NCI-H2107 (cell line): ENCODE data around the gene NLRP3.
"Not testable (repeated sequence)": the region's sequence is repeated elsewhere in the genome, so short reads cannot be mapped to it uniquely, and the experiment has no call there.

ENCODE experiments used
- DNase-seq: peaks from one replicate; lab custom pipeline; 2025; lab: John Stamatoyannopoulos, UW

The NLRP3 gene

DNA sequence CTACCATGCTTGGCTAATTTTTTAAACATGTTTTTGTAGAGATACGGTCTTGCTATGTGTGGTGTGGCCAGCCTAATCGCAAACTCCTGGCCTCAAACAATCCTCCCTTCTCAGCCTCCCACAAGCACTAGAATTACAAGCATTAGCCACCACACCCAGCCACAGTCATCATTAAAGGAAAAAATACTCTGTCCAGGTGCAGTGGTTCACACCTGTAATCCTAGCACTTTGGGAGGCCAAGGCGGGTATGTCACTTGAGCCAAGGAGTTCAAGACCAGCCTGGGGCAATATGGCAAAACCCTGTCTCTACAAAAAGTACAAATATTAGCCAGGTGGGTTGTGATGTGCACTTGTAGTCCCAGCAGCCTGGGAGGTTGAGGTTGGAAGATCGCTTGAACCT, 25.0 kb upstream of the NLRP3 start:
- DNase-seq, result no peak

DNA sequence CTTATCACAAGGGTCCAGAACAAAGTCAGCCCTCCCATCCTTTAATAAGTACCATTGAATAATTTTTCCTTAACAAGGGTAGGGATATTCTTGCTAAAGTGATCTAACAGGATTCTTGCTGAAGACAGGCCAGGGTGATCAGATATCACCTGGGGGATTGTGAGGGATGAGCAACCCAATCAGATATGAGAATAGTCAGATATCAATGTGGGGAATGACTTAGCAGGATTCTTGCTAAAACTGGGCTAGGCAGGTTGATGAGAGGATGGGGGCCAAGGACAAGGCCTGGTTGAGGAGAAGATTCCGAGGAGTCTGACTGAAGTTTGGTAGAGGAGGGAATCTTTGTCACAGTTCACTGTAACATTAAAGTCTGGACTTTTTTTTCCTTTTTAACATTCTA, 23.9 kb upstream of the NLRP3 start:
- DNase-seq, result no peak

DNA sequence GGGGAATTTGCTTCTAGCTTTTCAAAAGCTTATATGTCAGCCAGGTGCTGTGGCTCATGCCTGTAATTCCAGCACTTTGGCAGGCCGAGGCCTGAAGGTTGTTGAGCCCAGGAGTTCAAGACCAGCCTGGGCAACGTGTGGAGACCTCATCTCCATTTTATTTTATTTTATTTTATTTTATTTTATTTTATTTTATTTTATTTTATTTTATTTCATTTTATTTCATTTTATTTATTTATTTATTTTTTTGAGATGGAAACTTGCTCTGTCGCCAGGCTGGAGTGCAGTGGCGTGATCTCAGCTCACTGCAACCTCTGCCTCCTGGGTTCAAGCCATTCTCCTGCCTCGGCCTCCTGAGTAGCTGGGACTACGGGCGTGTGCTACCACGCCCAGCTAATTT, 20.9 kb upstream of the NLRP3 start:
- DNase-seq, result not testable (repeated sequence)

DNA sequence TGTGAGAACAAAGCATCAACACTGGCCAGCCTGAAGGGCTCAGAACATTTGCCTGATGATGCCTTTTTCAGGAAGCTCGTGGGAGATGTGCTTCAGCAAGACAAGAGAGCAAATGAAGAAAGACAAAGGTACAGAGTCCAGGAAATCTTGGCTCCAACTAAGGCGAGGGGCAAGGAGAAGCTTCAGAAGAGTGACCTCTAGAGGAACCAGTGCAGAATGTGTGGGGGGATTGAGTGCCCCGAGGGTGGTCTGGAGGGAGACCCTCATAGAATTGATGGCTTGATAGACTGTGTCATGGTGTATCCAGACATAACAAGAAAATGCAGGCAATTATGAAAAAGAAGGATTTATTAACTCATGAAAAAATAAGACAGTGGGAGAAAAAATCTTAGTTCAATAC, 15.3 kb upstream of the NLRP3 start:
- no peak for DNase-seq

DNA sequence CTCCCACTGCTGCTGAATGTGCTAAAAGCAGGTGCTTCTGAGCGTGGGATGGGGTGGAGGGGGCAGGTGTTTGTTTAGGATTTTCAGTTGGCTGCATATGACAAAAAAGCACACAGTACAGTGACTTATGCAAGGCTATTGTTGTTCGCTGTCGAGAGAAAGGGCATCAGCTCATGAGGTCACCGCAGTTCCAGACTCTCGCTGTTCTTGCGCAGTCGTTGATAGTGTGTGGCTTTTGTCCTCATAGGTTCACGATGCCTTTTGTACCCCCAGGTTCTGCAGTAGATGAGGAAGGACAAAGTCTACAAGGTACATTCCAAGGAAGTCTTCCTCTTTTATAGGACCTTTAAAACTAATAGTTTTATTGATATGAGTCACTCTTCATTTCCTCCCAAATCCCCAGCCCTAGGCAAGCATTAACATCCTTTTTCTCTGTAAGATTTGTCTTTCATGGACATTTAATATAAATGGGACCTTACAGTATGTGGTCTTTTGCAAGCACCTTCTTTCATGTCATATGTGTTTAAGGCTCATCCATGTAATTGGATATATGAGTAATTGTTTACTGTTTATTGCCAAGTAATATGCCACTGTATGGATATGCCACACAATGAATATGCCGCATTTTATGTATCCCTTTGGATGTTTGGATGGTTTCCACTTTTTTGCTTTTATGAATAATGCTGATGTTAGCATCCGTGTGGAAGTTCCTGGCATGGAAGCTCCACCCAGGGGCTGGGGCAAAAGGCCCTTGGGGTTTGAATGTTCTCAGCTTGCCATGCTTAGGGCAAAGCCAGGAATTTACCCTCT, 14.5 kb upstream of the NLRP3 start:
- no peak for DNase-seq

DNA sequence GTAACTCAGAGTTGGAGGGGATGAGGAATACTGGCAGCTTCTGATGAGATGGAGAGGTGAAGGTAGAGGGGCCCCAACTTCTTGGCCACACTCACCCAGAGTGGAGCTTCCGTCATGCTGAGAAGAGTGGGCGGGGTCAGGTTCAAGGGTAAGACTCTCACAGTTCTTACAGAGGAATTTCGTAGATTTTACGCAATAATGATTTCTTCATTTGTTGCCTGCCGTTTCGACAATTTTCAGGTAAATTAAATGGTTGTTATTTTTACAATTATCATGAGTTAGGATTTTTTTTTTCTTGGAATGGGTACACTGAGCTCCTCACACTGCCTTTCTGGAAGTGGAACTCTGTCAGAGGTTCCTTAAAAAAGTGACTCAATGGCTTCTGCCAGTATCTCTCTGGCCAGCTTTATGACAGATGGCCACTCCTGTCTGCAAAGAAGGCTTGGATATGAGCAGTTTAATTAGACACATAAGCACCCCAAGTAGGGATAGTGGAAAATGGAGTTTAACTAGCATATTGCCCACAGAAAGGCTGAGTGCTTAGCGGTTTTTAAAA, 13.8 kb upstream of the NLRP3 start:
- DNase-seq, result no peak

DNA sequence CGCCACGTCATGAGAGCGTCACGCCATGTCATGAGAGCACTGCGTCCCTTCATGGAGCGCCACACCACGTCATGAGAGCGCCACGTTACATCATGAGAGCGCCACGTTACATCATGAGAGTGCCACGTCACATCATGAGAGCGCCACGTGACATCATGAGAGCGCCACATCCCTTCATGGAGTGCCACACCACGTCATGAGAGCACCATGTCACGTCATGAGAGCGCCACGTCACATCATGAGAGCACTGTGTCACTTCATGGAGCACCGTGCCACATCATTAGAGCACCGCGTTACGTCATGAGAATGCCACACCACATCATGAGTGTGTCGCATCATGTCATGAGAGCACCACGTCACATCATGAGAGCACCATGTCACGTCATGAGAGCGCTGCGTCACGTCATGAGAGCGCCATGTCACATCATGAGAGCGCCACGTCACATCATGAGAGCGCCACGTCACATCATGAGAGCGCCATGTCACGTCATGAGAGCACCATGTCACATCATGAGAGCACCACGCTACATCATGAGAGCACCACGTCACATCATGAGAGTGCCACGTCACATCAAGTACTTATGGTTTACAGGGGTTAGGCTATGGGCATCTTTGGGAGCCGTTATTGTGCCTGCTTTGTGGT, 9.8 kb upstream of the NLRP3 start:
- DNase-seq, result no peak

DNA sequence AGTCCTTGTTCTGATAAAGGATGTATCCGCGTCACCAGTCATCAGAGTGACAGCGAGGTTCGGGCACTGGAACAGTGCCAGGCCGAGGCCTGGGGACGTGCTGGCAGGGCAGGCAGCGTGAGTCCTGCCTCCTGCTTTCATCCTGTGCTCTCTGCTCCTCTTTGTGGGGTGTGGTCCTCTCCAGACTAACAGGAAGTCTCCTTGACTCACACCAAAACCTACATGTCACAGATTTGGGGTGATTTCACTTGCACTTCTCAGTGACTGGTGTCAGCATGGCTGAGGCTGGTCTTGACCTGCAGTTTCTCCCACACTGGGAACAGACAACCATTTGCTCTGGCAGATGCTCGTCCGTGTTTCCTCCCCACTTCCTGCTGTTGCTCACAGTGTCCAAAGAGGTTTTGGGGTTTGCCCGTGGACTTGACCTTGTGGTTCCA, 8.8 kb upstream of the NLRP3 start:
- no peak for DNase-seq

DNA sequence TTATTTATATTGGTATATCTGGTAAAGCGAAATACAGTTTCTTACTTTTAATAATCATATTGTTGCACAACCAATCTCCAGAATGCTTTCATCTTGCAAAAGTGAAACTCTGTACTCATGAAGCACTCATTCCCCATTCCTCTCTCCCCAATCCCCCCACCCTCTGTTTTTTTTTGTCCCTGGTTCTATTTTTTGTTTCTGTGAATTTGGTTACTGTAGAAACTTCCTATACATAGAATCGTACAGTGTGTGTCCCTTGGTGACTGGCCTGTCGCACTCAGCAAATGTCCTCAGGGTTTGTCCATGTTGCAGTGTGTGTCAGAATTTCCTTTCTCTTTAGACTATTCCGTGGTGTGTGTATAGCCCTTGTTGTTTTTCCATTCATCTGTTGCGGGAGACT, 7.9 kb upstream of the NLRP3 start:
- no peak for DNase-seq

DNA sequence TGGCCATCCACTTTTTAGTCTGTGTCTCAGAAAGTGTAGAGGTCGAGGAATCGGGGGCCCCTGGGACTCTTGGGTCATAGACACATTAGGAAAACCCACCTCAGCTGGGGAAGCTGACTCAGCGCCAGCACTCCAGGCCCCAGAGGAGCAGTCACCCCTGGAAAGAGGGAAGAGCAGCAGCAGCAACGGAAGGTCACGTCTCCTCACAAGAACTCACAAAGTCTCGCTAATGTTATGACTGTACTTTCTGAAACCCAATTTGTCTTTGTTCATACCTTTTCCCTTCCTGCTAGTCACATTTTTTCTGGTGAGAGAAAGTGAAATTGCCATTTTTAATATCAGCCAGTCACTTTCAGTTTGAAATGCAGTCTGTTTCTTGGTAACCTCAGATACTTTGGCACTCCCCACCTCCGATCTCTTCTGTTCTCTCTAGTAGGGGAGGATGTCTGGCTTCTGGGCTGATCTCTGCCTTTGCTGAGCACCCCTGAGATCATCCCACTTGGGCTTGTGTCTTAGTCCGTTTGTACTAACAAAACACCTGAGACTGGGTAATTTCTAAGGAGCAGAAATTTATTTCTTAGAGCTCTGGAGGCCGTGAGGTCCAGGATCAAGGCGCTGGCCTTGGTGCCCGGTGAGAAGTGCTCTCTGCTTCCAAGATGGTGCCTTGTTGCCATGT, 6.0 kb upstream of the NLRP3 start:
- no peak for DNase-seq

DNA sequence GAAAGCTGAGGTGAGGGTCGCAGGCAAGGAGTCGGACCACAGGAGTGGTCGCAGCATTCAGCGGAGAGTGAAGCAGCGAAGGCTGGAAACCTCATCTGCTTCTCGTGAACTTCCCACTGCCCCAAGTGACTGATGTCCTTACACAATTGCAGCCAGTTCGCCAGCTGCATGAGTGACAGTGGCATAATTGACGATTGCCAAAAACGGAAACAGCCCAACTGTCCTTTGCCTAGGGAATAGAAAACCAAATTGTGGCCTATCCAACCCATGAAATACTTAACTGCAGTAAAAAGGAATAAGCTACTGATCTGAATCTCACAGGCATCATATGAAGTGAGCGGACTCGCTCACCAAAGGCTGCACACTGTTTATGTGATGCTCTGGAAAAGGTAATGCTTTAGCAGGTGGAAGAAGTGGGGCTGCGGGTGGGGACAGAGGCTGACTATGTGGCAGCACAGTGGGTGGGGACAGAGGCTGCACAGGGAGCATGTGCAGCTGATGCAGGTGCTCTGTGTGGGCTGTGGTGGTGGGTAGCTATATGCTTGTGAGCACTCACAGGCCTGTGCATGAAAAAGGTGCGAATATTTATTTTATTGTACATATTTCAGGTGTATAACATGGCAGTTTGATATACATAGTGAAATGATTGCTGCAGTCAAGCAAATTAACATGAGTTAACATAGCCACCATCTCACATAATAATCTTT, 4.2 kb upstream of the NLRP3 start:
- no peak for DNase-seq

DNA sequence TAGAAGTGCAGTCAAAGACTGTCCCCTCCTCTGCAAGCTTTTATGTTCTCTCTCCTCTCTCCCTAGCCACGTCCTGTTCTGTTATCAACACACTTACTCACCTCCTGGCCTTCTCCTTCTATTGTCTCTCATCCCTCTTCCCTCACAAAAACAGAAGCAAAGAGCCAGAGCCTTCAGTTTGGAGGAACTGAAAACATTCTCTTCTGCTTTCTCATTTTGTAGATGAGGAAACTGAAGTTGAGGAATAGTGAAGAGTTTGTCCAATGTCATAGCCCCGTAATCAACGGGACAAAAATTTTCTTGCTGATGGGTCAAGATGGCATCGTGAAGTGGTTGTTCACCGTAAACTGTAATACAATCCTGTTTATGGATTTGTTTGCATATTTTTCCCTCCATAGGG, 1.9 kb downstream of the NLRP3 start:
- DNase-seq, result no peak

DNA sequence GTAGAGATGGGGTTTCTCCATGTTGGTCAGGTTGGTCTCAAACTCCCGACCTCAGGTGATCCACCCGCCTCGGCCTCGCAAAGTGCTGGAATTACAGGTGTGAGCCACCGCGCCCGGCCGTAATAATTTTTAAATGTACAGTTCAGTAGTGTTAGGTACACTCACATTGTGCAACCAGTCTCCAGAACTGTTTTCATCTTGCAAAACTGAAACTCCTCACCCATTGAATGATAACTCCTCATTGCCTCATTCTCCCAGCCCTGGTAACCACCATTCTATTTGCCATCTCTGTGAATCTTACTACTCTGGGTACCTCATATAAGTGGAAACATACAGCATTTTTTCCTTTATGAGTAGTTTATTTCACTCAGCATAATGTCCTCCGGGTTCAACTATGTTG, 3.4 kb downstream of the NLRP3 start:
- no peak for DNase-seq

DNA sequence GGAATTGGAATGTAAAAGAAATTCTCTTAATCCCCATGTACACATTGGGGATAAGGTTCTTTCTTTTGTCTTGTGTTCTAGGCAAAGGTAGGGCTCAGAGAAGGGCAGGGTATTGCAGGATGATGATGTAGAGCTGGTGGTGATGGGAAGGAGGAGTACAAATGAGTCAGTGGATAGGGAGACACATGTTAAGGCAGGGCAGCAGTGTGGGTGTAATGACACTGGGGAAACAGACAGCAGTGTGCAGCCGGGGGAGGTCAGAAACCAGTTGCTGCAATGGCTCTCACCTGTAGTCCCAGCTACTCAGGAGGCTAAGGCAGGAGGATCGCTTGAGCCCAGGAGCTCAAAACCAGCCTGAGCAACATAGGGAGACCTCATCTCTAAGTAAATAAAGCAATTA, 5.1 kb downstream of the NLRP3 start:
- no peak for DNase-seq

DNA sequence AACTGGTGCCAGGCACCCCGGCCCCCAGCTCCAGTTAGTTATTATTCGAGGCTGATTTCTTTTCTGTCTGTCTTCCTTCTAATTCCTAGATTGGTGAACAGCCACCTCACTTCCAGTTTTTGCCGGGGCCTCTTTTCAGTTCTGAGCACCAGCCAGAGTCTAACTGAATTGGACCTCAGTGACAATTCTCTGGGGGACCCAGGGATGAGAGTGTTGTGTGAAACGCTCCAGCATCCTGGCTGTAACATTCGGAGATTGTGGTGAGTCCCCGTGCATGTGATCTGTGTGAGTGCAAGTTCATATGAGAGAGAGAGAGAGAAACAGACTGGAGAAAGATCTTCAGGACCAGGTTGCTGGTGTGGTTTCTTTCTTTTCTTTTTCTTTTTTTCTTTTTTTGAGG, 13.5 kb downstream of the NLRP3 start:
- no peak for DNase-seq

DNA sequence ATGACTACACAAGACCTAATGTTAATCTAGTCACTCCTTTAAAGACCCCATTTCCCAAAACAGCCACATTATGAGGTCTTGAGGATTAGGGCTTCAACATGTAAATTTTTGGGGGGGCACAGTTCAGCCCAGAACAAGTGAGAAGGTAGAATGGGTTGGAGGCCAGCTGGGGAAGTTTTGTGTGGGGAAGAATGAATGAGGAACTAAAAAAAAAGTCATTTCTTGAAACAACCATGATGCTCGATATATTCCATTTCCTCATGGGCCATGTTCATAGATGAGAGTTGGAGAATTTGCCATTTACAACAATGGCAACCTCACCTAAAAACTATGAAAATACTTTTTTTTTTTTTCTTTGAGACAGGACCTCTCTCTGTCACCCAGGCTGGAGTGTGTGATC, 14.5 kb downstream of the NLRP3 start:
- DNase-seq, result no peak

DNA sequence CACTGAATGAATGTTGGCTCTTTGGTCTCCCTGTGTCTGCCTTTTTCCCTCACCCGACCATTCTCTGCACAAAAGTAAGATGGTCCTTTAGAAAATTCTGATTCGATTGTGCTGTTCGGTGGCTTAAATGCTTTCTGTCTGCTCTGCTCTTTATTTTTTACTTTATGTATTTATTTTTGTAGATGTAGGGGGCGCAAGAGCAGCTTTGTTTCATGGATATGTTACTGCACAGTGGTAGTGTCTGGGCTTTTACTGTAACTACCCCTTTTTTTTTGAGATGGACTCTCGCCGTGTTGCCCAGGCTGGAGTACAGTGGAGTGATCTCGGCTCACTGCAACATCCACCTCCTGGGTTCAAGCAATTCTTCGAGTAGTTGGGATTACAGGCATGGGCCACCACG, 15.7 kb downstream of the NLRP3 start:
- DNase-seq, result no peak

DNA sequence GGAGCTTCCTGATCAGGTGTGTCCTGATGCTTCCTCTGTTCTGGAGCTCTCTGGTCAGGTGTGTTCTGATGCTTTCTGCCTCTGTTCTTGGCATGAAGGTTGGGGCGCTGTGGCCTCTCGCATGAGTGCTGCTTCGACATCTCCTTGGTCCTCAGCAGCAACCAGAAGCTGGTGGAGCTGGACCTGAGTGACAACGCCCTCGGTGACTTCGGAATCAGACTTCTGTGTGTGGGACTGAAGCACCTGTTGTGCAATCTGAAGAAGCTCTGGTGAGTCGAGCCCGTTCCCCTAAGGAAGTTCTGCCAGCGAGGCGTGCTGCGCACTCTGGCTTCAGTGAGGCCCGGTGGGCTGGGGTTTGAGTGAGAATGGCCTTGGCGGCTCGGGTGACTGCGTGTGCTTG, 18.0 kb downstream of the NLRP3 start:
- no peak for DNase-seq

DNA sequence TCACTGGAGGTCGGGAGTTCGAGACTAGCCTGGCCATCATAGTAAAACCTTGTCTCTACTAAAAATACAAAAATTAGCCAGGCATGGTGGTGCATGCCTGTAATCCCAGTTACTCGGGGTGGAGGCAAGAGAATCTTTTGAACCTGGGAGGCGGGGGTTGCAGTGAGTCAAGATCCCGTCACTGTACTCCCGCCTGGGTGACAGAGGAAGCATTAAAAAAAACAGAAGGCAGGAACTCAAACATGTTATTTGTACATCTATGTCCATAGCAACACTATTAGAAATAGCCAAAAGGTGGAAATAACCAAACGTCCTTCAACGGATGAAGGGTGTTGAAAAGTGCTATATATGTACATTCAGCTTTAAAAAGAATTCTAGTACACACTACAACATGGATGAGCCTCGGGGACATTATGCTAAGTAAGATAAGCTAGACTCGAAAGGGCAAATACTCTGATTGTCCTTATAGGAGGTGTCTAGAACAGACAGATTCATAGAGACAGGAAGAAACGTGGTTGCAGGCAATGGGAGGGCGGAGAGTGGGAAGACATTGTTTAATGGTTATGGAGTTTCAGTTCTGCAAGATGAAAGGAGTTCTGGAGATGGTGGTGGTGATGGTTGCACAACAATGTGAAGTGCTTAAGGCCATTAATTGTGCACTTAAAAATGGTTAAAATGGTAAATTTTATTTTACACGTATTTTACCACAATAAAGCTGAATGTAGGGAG, 19.2 kb downstream of the NLRP3 start:
- no peak for DNase-seq

DNA sequence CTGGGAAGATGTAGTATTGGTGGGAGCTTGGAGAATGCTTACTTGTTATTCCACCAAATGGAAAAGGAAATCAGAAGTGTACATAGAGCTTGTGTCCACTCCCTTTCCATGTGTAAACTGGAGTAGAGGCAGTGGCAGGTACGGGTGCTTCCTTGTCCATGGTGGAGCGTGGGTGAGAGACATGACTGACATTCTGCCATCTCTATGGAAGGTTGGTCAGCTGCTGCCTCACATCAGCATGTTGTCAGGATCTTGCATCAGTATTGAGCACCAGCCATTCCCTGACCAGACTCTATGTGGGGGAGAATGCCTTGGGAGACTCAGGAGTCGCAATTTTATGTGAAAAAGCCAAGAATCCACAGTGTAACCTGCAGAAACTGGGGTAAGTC, 19.8 kb downstream of the NLRP3 start:
- DNase-seq, result no peak
